Esophagus muscularis mucosa (tissue), 4 donors: ENCODE measurements around the gene SLC44A5. TPM values are rescaled to one million over a fixed set of nuclear protein-coding genes. Genes with fewer than 3 reads are reported as not detected.

Source experiments
- DNase-seq: peaks from one replicate; pipeline ENCODE4 v3.0.0-alpha.2; 2017; ENCODE audit errors: extremely low spot score
- H3K27ac ChIP-seq, 4 donors: fragments of 200-600 bp; sonication (generic); replicated peaks in 1 of 4; 1 replicate in 3 of 4; 2 replicates in 1 of 4; pipeline ENCODE4 v1.5.1; 2016 to 2019; ENCODE audit warnings: mild to moderate bottlenecking in 1 of 4
- H3K27me3 ChIP-seq, 4 donors: fragments of 200-600 bp; sonication (generic); one replicate each; pipeline versions ENCODE4 v1.5.1 to v1.6.0; 2016 to 2019
- H3K36me3 ChIP-seq, 4 donors: fragments of 200-600 bp; sonication (generic); one replicate each; pipeline ENCODE4 v1.5.1; 2016 to 2019
- H3K4me1 ChIP-seq, 4 donors: fragments of 200-600 bp; sonication (generic); one replicate each; pipeline ENCODE4 v1.5.1; 2016 to 2019
- H3K4me3 ChIP-seq, 4 donors: fragments of 200-600 bp; sonication (generic); 1 replicate in 2 of 4; 2 replicates in 2 of 4; pipeline ENCODE4 v1.5.1; 2016 to 2019; ENCODE audit warnings: mild to moderate bottlenecking in 4 of 4, moderate library complexity in 1 of 4
- H3K9me3 ChIP-seq, 4 donors: fragments of 200-600 bp; sonication (generic); 1 replicate in 3 of 4; 2 replicates in 1 of 4; pipeline ENCODE4 v1.5.1; 2016 to 2019
- CTCF ChIP-seq, 3 experiments: fragments of 200-600 bp in 2 of 3; fragments of 450-650 bp in 1 of 3; sonication (generic) in 2 of 3; IDR thresholded peaks; one replicate each; pipeline ENCODE4 v1.5.1; 2017 to 2019; ENCODE audit warnings: antibody characterized with exemption in 3 of 3, mild to moderate bottlenecking in 2 of 3, moderate library complexity in 1 of 3
- EP300 ChIP-seq: sonication (generic); formaldehyde crosslinking; IDR thresholded peaks from one replicate; pipeline ENCODE4 v1.6.1; 2017; ENCODE audit warnings: antibody characterized with exemption
- POLR2A ChIP-seq: fragments of 450-650 bp; IDR thresholded peaks from one replicate; pipeline ENCODE4 v1.6.1; 2017; ENCODE audit warnings: antibody characterized with exemption, moderate library complexity, mild to moderate bottlenecking, low read depth
- POLR2AphosphoS5 ChIP-seq, 2 donors: sonication (generic); formaldehyde crosslinking; IDR thresholded peaks; one replicate each; pipeline ENCODE4 v1.6.1; 2017; ENCODE audit warnings: antibody characterized with exemption in 2 of 2
- WGBS: methylation state at CpG from one replicate; pipeline ENCODE4 v1.1.5; 2018; 5-methylcytosine and 5-hydroxymethylcytosine counted together
- intact Hi-C: fragments of 100-400 bp; cut with DNase I; formaldehyde crosslinking; loops from one replicate; pipeline ENCODE4 v1.15.1; 2023
- total RNA-seq, 4 donors: library from RNA; depleted of rRNA; stranded (reverse); fragments of >200 nt; gene quantifications; one replicate each; pipeline versions ENCODE4 v1.1.0 to v1.2.1, GENCODE V29; 2016

The SLC44A5 gene
- total RNA-seq, 4 donors from 2014 or later, result 0.17 to 0.71 (median 0.23) TPM; not detected in 1

DNA sequence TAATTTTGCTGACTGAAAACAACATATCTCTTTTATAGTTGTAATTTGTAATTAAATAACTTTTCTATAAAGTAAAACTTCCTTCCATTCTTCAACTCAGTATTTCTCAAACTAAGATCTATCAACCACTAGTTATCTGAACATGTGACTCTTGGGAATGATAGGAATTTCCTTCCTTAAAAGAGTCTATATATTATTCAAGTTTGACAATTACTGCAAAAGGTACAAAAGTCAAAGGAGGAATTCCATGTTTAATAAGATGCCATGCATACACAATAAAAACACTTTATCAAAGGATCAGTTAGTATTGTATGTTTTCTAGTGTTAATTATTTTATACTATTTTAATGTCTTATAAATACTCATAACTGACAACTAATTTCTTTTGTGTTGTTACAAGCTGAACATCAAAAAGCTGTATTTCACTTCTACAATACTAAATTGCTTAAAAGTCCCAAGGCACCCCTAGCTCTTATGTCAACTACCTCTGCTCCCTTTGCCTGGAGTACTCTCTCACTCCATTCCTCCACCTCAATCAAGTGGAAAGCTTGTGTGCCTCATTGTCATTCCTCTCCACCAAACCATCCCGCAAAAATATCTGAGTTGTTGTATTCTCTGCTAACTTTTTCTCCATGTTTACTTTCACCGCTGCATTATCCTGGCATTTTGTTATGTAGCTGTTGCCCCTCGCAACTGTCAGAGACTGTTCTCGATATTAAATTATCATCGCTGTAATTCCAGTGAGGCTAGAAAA lies 67.9 kb downstream of the SLC44A5 start:
- Histone ChIP-seq H3K9me3 (no peaks in the 10 kb centered on the region), H3K36me3 (no peaks in the 10 kb centered on the region), H3K27ac (no peak overlapping the region), H3K4me3 (no peak overlapping the region), H3K4me1 (peaks cover 0 to 7% (median 0%) of the 10 kb centered on the region in 4 donors), H3K27me3 (no peaks in the 10 kb centered on the region)
- DNase-seq, result no peak
- 86% methylated on average over 5 of the region's 5 CpGs for WGBS
- TF ChIP-seq POLR2AphosphoS5 (IDR thresholded peaks at IDR 0.05) (no peak), EP300 (no peak), POLR2A (no peak), CTCF (IDR thresholded peaks at IDR 0.05) (no peak)
- intact Hi-C loops, result no loop called here

GRCh38 chr1:75539230-75540116 lies 71.4 kb downstream of the SLC44A5 start:
- DNase-seq, result no peak
- WGBS, result 38% methylated on average over 6 of the region's 6 CpGs
- no peak overlapping the region for H3K4me3 ChIP-seq
- no peaks in the 10 kb centered on the region for H3K9me3 ChIP-seq
- H3K4me1 ChIP-seq, result peaks cover 0 to 7% (median 0%) of the 10 kb centered on the region in 4 donors
- H3K36me3 ChIP-seq, result no peaks in the 10 kb centered on the region
- H3K27ac ChIP-seq, result no peak overlapping the region
- intact Hi-C loops, result no loop called here
- TF ChIP-seq POLR2AphosphoS5 (IDR thresholded peaks at IDR 0.05) (no peak), CTCF (IDR thresholded peaks at IDR 0.05) (no peak), EP300 (no peak), POLR2A (no peak)
- H3K27me3 ChIP-seq, result no peaks in the 10 kb centered on the region

DNA sequence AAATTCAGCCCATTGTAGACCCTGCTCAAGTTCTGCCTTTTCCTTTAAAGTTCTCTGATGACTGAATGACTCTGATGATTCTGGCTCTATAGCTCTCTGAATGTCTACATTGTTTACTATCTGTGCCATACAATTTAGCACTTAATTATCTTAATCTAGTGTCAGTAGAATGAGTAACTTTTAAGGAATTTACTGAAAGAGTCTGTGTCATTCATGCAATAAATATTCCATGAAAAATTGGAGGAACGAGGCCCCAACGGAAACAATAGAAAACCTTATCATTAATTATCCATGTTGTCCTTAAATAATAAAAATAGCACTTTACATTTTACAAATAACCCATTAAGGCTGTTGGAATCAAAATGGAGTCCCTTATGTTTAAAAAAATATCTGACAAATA lies 77.8 kb downstream of the SLC44A5 start:
- DNase-seq, result no peak
- 63% methylated on average over 2 of the region's 2 CpGs for WGBS
- no peak for TF ChIP-seq CTCF (IDR thresholded peaks at IDR 0.05)
- no peak for TF ChIP-seq POLR2A
- TF ChIP-seq EP300, result no peak
- TF ChIP-seq POLR2AphosphoS5 (IDR thresholded peaks at IDR 0.05), result no peak
- H3K4me1 ChIP-seq, result peaks cover 0 to 5% (median 0%) of the 10 kb centered on the region in 4 donors
- no peak overlapping the region for H3K4me3 ChIP-seq
- intact Hi-C loops, result no loop called here
- no peak overlapping the region for H3K27ac ChIP-seq
- no peaks in the 10 kb centered on the region for H3K36me3 ChIP-seq
- no peaks in the 10 kb centered on the region for H3K9me3 ChIP-seq
- H3K27me3 ChIP-seq, result no peaks in the 10 kb centered on the region

- H3K4me3 ChIP-seq, result no peak overlapping the region
- H3K4me1 ChIP-seq, result peaks cover 0 to 5% (median 0%) of the 10 kb centered on the region in 4 donors
- intact Hi-C loops, result no loop called here
- no peaks in the 10 kb centered on the region for H3K36me3 ChIP-seq
- no peaks in the 10 kb centered on the region for H3K9me3 ChIP-seq
- no peak overlapping the region for H3K27ac ChIP-seq
- WGBS, result 69% methylated on average over 2 of the region's 2 CpGs
- DNase-seq, result no peak
- TF ChIP-seq POLR2AphosphoS5 (IDR thresholded peaks at IDR 0.05), result no peak
- TF ChIP-seq EP300, result no peak
- TF ChIP-seq CTCF (IDR thresholded peaks at IDR 0.05), result no peak
- TF ChIP-seq POLR2A, result no peak
- no peaks in the 10 kb centered on the region for H3K27me3 ChIP-seq
These were observed 79.3 kb downstream of the SLC44A5 start for GRCh38 chr1:75531570-75531969.
